ENCODE measurements around the gene KSR2. TPM values are rescaled to one million over a fixed set of nuclear protein-coding genes. Genes with fewer than 3 reads are reported as not detected.

Gene KSR2
- total and polyA plus RNA-seq, 4 experiments from 2014 or later: 0.03 to 0.09 (median 0.06) TPM; not detected in 1

DNA sequence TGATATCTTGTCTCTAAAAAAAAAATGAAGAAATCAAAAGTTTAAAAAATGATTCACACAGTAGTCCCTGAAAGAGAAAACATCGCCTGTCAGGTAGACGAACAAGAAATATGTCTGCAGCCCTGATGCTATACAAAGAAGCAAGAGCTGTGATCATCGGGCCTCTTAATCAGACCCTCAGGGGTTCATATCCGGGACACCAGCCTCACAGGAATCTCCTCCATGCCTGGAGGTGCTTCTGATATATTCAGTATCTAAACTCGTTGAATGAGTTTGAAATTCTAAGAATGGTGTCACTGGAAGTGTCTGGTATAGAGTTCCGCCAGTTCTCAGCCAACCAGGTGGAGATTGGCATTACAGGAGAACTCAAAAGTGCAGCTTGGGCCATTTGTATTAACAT lies 64.7 kb downstream of the KSR2 start:
- CTCF ChIA-PET (ENCODE audit: partially characterized antibody): no interaction called here
- intact Hi-C loops (cut with micrococcal nuclease): no loop called here
- Histone ChIP-seq H3K27me3 (ENCODE audit: insufficient read depth, low read length) (no peaks in the 10 kb centered on the region), H3K9me3 (ENCODE audit: control insufficient read depth in 1 of 2, low read length in 2 of 2) (no peaks in the 10 kb centered on the region), H3K4me3 (ENCODE audit: low read length in 2 of 2) (no peak overlapping the region), H3K36me3 (ENCODE audit: insufficient read depth, low read length) (no peaks in the 10 kb centered on the region), H3K4me1 (ENCODE audit: insufficient read depth, low read length) (no peaks in the 10 kb centered on the region), H3K27ac (ENCODE audit: low read depth, low read length) (no peak overlapping the region)
- Mint-ChIP-seq H3K4me1 (peaks cover 0 to 11% (median 9%) of the 10 kb centered on the region in 4 donors), H3K27me3 (no peaks in the 10 kb centered on the region), H3K27ac (no peak overlapping the region), H3K36me3 (no peaks in the 10 kb centered on the region), H3K4me3 (no peak overlapping the region), H3K9me3 (peaks cover 0 to 9% (median 5%) of the 10 kb centered on the region in 8 donors)
- DNase-seq: no peak
- POLR2A ChIA-PET (ENCODE audit: partially characterized antibody): no interaction called here

- H3K9me3 ChIP-seq (ENCODE audit: control insufficient read depth in 1 of 2, low read length in 2 of 2): no peaks in the 10 kb centered on the region
- H3K36me3 Mint-ChIP-seq: no peaks in the 10 kb centered on the region
These were observed 65.5 kb downstream of the KSR2 start for GRCh38 chr12:117903110-117903840.

GRCh38 chr12:117901631-117902030 lies 67.2 kb downstream of the KSR2 start:
- no peaks in the 10 kb centered on the region for H3K27me3 ChIP-seq (ENCODE audit: insufficient read depth, low read length)
- intact Hi-C loops (cut with micrococcal nuclease): no loop called here
- POLR2A ChIA-PET (ENCODE audit: partially characterized antibody): no interaction called here
- H3K4me3 Mint-ChIP-seq: no peak overlapping the region
- no peaks in the 10 kb centered on the region for H3K9me3 ChIP-seq (ENCODE audit: control insufficient read depth in 1 of 2, low read length in 2 of 2)
- no peak overlapping the region for H3K27ac Mint-ChIP-seq
- H3K36me3 ChIP-seq (ENCODE audit: insufficient read depth, low read length): no peaks in the 10 kb centered on the region
- peaks cover 0 to 4% (median 0%) of the 10 kb centered on the region in 4 donors for H3K4me1 Mint-ChIP-seq
- H3K4me3 ChIP-seq (ENCODE audit: low read length in 2 of 2): no peak overlapping the region
- H3K27me3 Mint-ChIP-seq: peaks cover 0 to 8% of the 10 kb centered on the region in 2 donors
- CTCF ChIA-PET (ENCODE audit: partially characterized antibody): no interaction called here
- no peak for DNase-seq
- peaks cover 0 to 15% (median 6%) of the 10 kb centered on the region in 8 donors for H3K9me3 Mint-ChIP-seq
- no peak overlapping the region for H3K27ac ChIP-seq (ENCODE audit: low read depth, low read length)
- H3K36me3 Mint-ChIP-seq: no peaks in the 10 kb centered on the region
- no peaks in the 10 kb centered on the region for H3K4me1 ChIP-seq (ENCODE audit: insufficient read depth, low read length)

More at GRCh38 chr12:117903110-117903840, 65.5 kb downstream of the KSR2 start:
- Histone ChIP-seq H3K36me3 (ENCODE audit: insufficient read depth, low read length) (no peaks in the 10 kb centered on the region), H3K4me3 (ENCODE audit: low read length in 2 of 2) (no peak overlapping the region), H3K27ac (ENCODE audit: low read depth, low read length) (no peak overlapping the region), H3K4me1 (ENCODE audit: insufficient read depth, low read length) (no peaks in the 10 kb centered on the region), H3K27me3 (ENCODE audit: insufficient read depth, low read length) (no peaks in the 10 kb centered on the region)
- Mint-ChIP-seq H3K4me1 (peaks cover 0 to 9% (median 7%) of the 10 kb centered on the region in 4 donors), H3K27ac (no peak overlapping the region), H3K4me3 (no peak overlapping the region), H3K9me3 (peaks cover 0 to 10% (median 7%) of the 10 kb centered on the region in 8 donors), H3K27me3 (peaks cover 0 to 3% of the 10 kb centered on the region in 2 donors)
- POLR2A ChIA-PET (ENCODE audit: partially characterized antibody): no interaction called here
- CTCF ChIA-PET (ENCODE audit: partially characterized antibody): no interaction called here
- DNase-seq: no peak
- intact Hi-C loops (cut with micrococcal nuclease): no loop called here

GRCh38 chr12:117900561-117900960 lies 68.2 kb downstream of the KSR2 start:
- peaks cover 0 to 4% (median under 1%) of the 10 kb centered on the region in 4 donors for H3K4me1 Mint-ChIP-seq
- Histone ChIP-seq H3K27me3 (ENCODE audit: insufficient read depth, low read length) (no peaks in the 10 kb centered on the region), H3K36me3 (ENCODE audit: insufficient read depth, low read length) (no peaks in the 10 kb centered on the region), H3K27ac (ENCODE audit: low read depth, low read length) (no peak overlapping the region), H3K4me1 (ENCODE audit: insufficient read depth, low read length) (no peaks in the 10 kb centered on the region), H3K9me3 (ENCODE audit: control insufficient read depth in 1 of 2, low read length in 2 of 2) (no peaks in the 10 kb centered on the region), H3K4me3 (ENCODE audit: low read length in 2 of 2) (no peak overlapping the region)
- H3K27me3 Mint-ChIP-seq: peaks cover 0 to 8% of the 10 kb centered on the region in 2 donors
- intact Hi-C loops (cut with micrococcal nuclease): no loop called here
- no peak for DNase-seq
- no peaks in the 10 kb centered on the region for H3K36me3 Mint-ChIP-seq
- ChIA-PET CTCF (ENCODE audit: partially characterized antibody) (no interaction called here), POLR2A (ENCODE audit: partially characterized antibody) (no interaction called here)
- H3K9me3 Mint-ChIP-seq: peaks cover 0 to 15% (median 8%) of the 10 kb centered on the region in 8 donors
- no peak overlapping the region for H3K4me3 Mint-ChIP-seq
- no peak overlapping the region for H3K27ac Mint-ChIP-seq

GRCh38 chr12:117897372-117898161 lies 71.2 kb downstream of the KSR2 start:
- H3K36me3 ChIP-seq (ENCODE audit: insufficient read depth, low read length): no peaks in the 10 kb centered on the region
- no peaks in the 10 kb centered on the region for H3K27me3 ChIP-seq (ENCODE audit: insufficient read depth, low read length)
- DNase-seq: no peak
- H3K27ac ChIP-seq (ENCODE audit: low read depth, low read length): no peak overlapping the region
- H3K4me1 ChIP-seq (ENCODE audit: insufficient read depth, low read length): no peaks in the 10 kb centered on the region
- peaks cover 1 to 8% of the 10 kb centered on the region in 2 donors for H3K27me3 Mint-ChIP-seq
- H3K36me3 Mint-ChIP-seq: no peaks in the 10 kb centered on the region
- H3K4me3 ChIP-seq (ENCODE audit: low read length in 2 of 2): no peak overlapping the region
- no peaks in the 10 kb centered on the region for H3K9me3 ChIP-seq (ENCODE audit: control insufficient read depth in 1 of 2, low read length in 2 of 2)
- ChIA-PET CTCF (ENCODE audit: partially characterized antibody) (no interaction called here), POLR2A (ENCODE audit: partially characterized antibody) (no interaction called here)
- no peak overlapping the region for H3K4me3 Mint-ChIP-seq
- intact Hi-C loops (cut with micrococcal nuclease): no loop called here
- H3K27ac Mint-ChIP-seq: peak overlapping the region in 1 of 7 donors; percentile 36
- H3K4me1 Mint-ChIP-seq: peaks cover 0 to 4% (median under 1%) of the 10 kb centered on the region in 4 donors
- H3K9me3 Mint-ChIP-seq: peaks cover 0 to 15% (median 7%) of the 10 kb centered on the region in 8 donors

- no peak overlapping the region for H3K4me3 Mint-ChIP-seq
- peaks cover 0 to 4% (median under 1%) of the 10 kb centered on the region in 4 donors for H3K4me1 Mint-ChIP-seq
- no peaks in the 10 kb centered on the region for H3K36me3 ChIP-seq (ENCODE audit: insufficient read depth, low read length)
- ChIA-PET CTCF (ENCODE audit: partially characterized antibody) (no interaction called here), POLR2A (ENCODE audit: partially characterized antibody) (no interaction called here)
- H3K36me3 Mint-ChIP-seq: no peaks in the 10 kb centered on the region
- intact Hi-C loops (cut with micrococcal nuclease): no loop called here
- no peak overlapping the region for H3K27ac Mint-ChIP-seq
- no peak for DNase-seq
- H3K4me3 ChIP-seq (ENCODE audit: low read length in 2 of 2): no peak overlapping the region
- peaks cover 1 to 8% of the 10 kb centered on the region in 2 donors for H3K27me3 Mint-ChIP-seq
- no peaks in the 10 kb centered on the region for H3K27me3 ChIP-seq (ENCODE audit: insufficient read depth, low read length)
- no peaks in the 10 kb centered on the region for H3K4me1 ChIP-seq (ENCODE audit: insufficient read depth, low read length)
- no peaks in the 10 kb centered on the region for H3K9me3 ChIP-seq (ENCODE audit: control insufficient read depth in 1 of 2, low read length in 2 of 2)
- H3K27ac ChIP-seq (ENCODE audit: low read depth, low read length): no peak overlapping the region
- peaks cover 0 to 15% (median 7%) of the 10 kb centered on the region in 8 donors for H3K9me3 Mint-ChIP-seq
These were observed 72.8 kb downstream of the KSR2 start for GRCh38 chr12:117896009-117896408.

- CTCF ChIA-PET (ENCODE audit: partially characterized antibody): interaction anchor here (1.1 kb wide), 1 partner anchor 17 kb away, joined by 3 read pairs; no protein-coding TSS in a partner anchor
- no peak overlapping the region for H3K4me3 Mint-ChIP-seq
- Histone ChIP-seq H3K27ac (ENCODE audit: low read depth, low read length) (no peak overlapping the region), H3K9me3 (ENCODE audit: control insufficient read depth in 1 of 2, low read length in 2 of 2) (no peaks in the 10 kb centered on the region), H3K36me3 (ENCODE audit: insufficient read depth, low read length) (no peaks in the 10 kb centered on the region), H3K4me1 (ENCODE audit: insufficient read depth, low read length) (no peaks in the 10 kb centered on the region), H3K27me3 (ENCODE audit: insufficient read depth, low read length) (no peaks in the 10 kb centered on the region), H3K4me3 (ENCODE audit: low read length in 2 of 2) (no peak overlapping the region)
- no peaks in the 10 kb centered on the region for H3K36me3 Mint-ChIP-seq
- peaks cover 0 to 1% (median 0%) of the 10 kb centered on the region in 4 donors for H3K4me1 Mint-ChIP-seq
- POLR2A ChIA-PET (ENCODE audit: partially characterized antibody): no interaction called here
- intact Hi-C loops (cut with micrococcal nuclease): no loop called here
- peaks cover 0 to 7% (median 2%) of the 10 kb centered on the region in 8 donors for H3K9me3 Mint-ChIP-seq
- H3K27ac Mint-ChIP-seq: no peak overlapping the region
- peaks cover 1 to 14% of the 10 kb centered on the region in 2 donors for H3K27me3 Mint-ChIP-seq
- no peak for DNase-seq
These were observed 76.3 kb downstream of the KSR2 start for GRCh38 chr12:117892441-117892840.

Data from CD4-positive, alpha-beta memory T cell (primary cell).